ENCODE data around the gene RPL41.

RPL41 gene

DNA sequence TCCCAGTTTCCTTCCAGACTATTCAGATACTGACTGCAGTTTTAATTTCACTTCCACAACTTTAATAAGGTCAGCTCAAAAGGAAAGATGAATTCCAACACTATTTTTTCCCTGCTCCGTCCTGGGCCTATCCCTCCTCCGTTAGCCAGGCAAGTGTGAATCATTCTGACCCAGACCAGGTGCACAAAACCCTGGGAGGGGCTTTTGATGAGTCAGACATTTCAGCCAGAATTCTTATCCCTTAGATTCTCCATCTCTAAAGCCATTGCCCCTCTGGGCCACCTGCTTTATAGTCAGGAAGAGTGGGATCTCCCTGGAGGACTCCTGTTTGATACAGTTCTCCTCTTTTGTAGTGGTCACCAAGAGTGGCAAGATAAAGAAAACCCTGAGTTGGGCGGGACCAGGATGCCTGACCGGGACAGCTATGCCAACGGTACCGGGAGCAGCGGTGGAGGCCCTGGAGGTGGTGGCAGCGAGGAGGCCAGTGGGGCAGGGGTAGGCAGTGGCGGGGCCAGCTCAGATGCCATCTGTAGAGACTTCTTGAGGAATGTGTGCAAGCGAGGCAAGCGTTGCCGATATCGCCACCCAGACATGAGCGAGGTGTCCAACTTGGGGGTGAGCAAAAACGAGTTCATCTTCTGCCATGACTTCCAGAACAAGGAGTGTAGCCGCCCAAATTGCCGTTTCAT is 3.9 kb downstream of the RPL41 start:
- H3K4me3 ChIP-seq (ENCODE audit: low read depth, low read length): no peak overlapping the region
- H2AFZ ChIP-seq: no peak overlapping the region
- TF ChIP-seq, protein P1, sequence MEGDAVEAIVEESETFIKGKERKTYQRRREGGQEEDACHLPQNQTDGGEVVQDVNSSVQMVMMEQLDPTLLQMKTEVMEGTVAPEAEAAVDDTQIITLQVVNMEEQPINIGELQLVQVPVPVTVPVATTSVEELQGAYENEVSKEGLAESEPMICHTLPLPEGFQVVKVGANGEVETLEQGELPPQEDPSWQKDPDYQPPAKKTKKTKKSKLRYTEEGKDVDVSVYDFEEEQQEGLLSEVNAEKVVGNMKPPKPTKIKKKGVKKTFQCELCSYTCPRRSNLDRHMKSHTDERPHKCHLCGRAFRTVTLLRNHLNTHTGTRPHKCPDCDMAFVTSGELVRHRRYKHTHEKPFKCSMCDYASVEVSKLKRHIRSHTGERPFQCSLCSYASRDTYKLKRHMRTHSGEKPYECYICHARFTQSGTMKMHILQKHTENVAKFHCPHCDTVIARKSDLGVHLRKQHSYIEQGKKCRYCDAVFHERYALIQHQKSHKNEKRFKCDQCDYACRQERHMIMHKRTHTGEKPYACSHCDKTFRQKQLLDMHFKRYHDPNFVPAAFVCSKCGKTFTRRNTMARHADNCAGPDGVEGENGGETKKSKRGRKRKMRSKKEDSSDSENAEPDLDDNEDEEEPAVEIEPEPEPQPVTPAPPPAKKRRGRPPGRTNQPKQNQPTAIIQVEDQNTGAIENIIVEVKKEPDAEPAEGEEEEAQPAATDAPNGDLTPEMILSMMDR (IDR thresholded peaks at IDR 0.05): no peak
- H3K9me3 ChIP-seq (ENCODE audit: control insufficient read depth, low read length): no peaks in the 10 kb centered on the region
- peaks cover 11% of the 10 kb centered on the region for H3K4me1 ChIP-seq
- no peak overlapping the region for H3K4me2 ChIP-seq (ENCODE audit: low read length)
- peaks cover 2% of the 10 kb centered on the region for H3K79me2 ChIP-seq
- peak overlapping the region; percentile 97 for H3K27ac ChIP-seq
- no peaks in the 10 kb centered on the region for H3K27me3 ChIP-seq (ENCODE audit: control insufficient read depth, insufficient read depth, low read length)
- no peaks in the 10 kb centered on the region for H3K36me3 ChIP-seq (ENCODE audit: control insufficient read depth, insufficient read depth, low read length)
- H3K9ac ChIP-seq: no peak overlapping the region

DNA sequence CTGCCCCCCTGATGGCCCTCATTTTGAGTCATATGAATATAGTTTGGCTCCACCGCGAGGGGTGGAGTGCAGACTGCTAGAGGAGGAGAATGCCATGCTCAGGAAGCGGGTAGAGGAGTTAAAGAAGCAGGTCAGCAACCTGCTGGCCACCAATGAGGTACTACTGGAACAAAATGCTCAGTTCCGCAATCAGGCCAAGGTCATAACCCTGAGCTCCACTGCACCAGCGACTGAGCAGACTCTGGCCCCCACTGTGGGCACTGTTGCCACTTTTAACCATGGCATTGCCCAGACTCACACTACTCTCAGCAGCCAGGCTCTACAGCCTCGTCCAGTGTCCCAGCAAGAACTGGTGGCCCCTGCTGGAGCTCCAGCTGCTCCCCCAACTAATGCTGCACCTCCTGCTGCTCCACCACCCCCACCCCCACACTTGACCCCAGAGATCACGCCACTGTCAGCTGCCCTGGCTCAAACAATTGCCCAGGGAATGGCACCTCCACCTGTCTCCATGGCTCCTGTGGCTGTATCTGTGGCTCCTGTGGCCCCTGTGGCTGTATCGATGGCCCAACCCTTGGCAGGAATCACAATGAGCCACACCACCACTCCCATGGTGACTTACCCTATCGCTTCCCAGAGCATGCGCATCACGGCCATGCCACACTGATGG is 4.9 kb downstream of the RPL41 start:
- Histone ChIP-seq H3K36me3 (ENCODE audit: control insufficient read depth, insufficient read depth, low read length) (no peaks in the 10 kb centered on the region), H3K4me3 (ENCODE audit: low read depth, low read length) (no peak overlapping the region), H3K9me3 (ENCODE audit: control insufficient read depth, low read length) (no peaks in the 10 kb centered on the region), H3K9ac (no peak overlapping the region), H3K4me1 (peaks cover 12% of the 10 kb centered on the region), H3K27ac (no peak overlapping the region), H3K79me2 (peaks cover 2% of the 10 kb centered on the region), H2AFZ (no peak overlapping the region), H3K4me2 (ENCODE audit: low read length) (no peak overlapping the region), H3K27me3 (ENCODE audit: control insufficient read depth, insufficient read depth, low read length) (no peaks in the 10 kb centered on the region)
- TF ChIP-seq, protein P1 (IDR thresholded peaks at IDR 0.05): no peak

DNA sequence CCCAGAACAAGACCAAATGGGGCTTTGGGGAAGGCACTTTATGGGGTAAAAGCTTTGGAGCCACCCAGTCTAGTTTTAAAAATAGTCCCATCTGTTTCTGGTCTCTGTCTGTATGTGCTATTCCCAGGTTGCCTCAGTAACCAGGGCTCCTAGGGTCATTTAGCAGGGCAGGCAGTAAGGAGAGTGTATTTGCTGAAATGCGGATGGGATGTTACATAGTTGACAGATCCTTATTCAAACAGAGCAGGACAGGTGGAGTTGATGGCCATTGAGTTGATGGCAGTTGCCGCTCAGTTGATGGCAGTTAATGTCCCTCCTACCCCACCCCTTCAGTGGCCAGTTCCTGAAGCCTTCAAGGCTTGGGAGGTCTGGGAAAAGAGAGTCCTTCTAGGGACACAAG is 6.2 kb downstream of the RPL41 start:
- TF ChIP-seq, protein P1 (IDR thresholded peaks at IDR 0.05): no peak
- H3K4me3 ChIP-seq (ENCODE audit: low read depth, low read length): no peak overlapping the region
- no peaks in the 10 kb centered on the region for H3K9me3 ChIP-seq (ENCODE audit: control insufficient read depth, low read length)
- H3K27me3 ChIP-seq (ENCODE audit: control insufficient read depth, insufficient read depth, low read length): no peaks in the 10 kb centered on the region
- no peak overlapping the region for H3K27ac ChIP-seq
- no peaks in the 10 kb centered on the region for H3K79me2 ChIP-seq
- no peaks in the 10 kb centered on the region for H3K36me3 ChIP-seq (ENCODE audit: control insufficient read depth, insufficient read depth, low read length)
- H3K9ac ChIP-seq: no peak overlapping the region
- H3K4me1 ChIP-seq: peaks cover 23% of the 10 kb centered on the region
- no peak overlapping the region for H2AFZ ChIP-seq
- H3K4me2 ChIP-seq (ENCODE audit: low read length): no peak overlapping the region

DNA sequence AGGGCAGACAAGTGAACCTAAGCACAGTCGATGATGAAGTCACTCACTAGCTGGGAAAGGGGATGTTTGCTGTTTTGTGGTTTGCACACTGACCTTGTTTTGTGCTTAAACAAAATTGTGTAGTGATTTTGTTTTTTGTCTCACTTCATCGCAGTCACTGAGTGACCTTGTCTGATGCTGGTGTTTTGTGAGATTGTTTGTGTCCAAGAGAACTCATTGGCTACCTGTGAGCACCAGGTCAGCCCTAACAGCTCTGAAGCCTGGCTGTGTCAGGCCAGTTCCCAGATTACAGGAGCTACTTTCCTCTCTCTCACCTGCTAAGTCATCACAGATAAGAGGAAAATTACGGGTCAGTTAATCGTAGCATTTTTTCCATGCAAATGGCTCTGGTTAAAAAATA is 7.7 kb downstream of the RPL41 start:
- Histone ChIP-seq H3K9ac (no peak overlapping the region), H3K4me1 (peaks cover 18% of the 10 kb centered on the region)

More for the DNA sequence above, 7.7 kb downstream of the RPL41 start:
- Histone ChIP-seq H3K4me3 (ENCODE audit: low read depth, low read length) (peak overlapping the region; percentile 33), H3K9me3 (ENCODE audit: control insufficient read depth, low read length) (no peaks in the 10 kb centered on the region), H3K79me2 (no peaks in the 10 kb centered on the region), H2AFZ (no peak overlapping the region), H3K27me3 (ENCODE audit: control insufficient read depth, insufficient read depth, low read length) (no peaks in the 10 kb centered on the region), H3K4me2 (ENCODE audit: low read length) (peak overlapping the region; percentile 9), H3K36me3 (ENCODE audit: control insufficient read depth, insufficient read depth, low read length) (no peaks in the 10 kb centered on the region), H3K27ac (no peak overlapping the region)
- TF ChIP-seq, protein P1 (IDR thresholded peaks at IDR 0.05): no peak
